Fibroblast of mammary gland (primary cell): ENCODE measurements around the gene ATG2A.

ENCODE experiments used
- DNase-seq: peaks from one replicate; pipeline ENCODE4 v3.0.0-alpha.2; 2010; ENCODE audit warnings: low read depth
- H3K4me3 ChIP-seq: 2 replicates; pipeline ENCODE4 v1.5.1; 2011; ENCODE audit warnings: low read depth, mild to moderate bottlenecking, low read length, moderate library complexity; ENCODE audit not compliant: control insufficient read depth
- CTCF ChIP-seq: conservative IDR thresholded peaks from 2 replicates; pipeline ENCODE4 v1.5.1; 2011; ENCODE audit warnings: low read depth, low read length, inconsistent platforms; ENCODE audit not compliant: control insufficient read depth, insufficient read depth

The ATG2A gene

DNA sequence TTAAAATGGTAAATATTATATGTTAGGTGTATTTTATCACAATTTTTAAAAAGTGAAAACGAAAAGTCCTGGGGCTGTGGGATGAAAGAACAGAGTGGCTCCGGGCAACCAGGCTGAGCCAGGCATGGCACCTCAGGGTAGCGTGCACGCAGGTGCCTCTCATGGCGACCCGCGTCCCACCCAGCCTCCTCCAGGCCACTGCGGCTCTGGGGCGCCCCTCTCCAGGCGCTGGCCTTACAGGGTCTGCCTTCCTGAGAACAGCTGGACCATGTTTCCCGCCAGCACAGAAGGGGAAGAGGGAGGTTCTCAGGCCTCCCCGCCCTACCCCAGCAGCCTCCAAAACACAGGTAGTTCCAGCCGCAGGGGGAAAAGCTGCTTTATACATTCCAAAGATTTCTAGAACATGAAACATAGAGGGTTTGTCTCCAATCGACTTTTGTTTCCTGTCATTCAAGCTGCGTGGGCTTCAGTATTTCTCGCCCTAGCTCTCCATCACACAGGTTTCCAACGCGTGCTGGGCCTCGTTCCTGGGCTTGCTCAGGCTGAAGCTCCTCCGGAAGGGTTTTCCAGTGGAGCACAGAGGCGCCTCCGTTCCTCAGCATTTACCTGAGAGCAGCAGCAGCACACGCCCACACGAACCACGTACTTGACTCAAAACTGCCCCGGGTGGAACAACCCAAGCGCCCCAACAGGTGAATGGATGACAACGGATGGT is 49.1 kb downstream of the ATG2A start:
- no peak for TF ChIP-seq CTCF
- DNase-seq: no peak
- H3K4me3 ChIP-seq: no peak overlapping the region

GRCh38 chr11:64866173-64866491 is 50.9 kb downstream of the ATG2A start:
- DNase-seq: no peak
- TF ChIP-seq CTCF: no peak
- H3K4me3 ChIP-seq: no peak overlapping the region

GRCh38 chr11:64865286-64866172 is 51.5 kb downstream of the ATG2A start:
- peak; percentile 95 for DNase-seq
- no peak overlapping the region for H3K4me3 ChIP-seq
- peak; percentile 7 for TF ChIP-seq CTCF

GRCh38 chr11:64864473-64865285 is 52.3 kb downstream of the ATG2A start:
- peak; percentile 97 for DNase-seq
- no peak for TF ChIP-seq CTCF
- no peak overlapping the region for H3K4me3 ChIP-seq

GRCh38 chr11:64864135-64864472 is 52.9 kb downstream of the ATG2A start:
- TF ChIP-seq CTCF: no peak
- no peak overlapping the region for H3K4me3 ChIP-seq
- no peak for DNase-seq

DNA sequence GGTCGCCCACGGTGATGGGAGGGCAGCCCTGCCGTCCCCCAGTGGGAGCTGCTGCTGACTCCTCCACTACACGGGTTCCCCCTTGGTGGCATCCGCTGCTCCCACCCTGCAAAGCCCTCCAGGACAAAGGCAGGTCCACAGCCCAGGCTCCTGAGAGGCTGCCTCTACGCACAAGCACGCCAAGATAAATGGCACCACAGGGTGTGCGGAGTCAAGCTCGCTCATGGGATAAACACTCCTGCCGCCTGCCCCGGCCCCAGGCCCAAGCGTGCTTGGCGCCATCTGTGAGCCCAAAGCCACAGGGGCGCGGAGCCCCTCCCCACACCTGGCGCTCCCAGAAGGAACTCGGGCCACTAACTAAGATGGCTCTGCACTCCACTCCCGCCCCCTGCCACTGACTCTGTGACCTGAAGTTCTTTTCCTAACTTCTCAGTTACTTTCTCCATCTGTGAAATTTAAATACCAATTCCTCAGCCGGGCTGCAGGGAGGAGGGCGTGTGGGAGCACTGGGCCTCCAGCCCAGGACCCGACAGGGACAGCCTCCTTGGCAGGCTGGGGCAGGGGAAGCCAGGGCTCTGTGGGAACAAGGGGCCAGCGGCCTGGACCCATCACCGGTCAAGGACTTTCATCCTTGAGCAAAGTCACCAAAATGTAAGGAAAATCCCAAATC is 53.5 kb downstream of the ATG2A start:
- no peak for TF ChIP-seq CTCF
- no peak for DNase-seq
- H3K4me3 ChIP-seq: no peak overlapping the region
